GM12892 (cell line): ENCODE measurements around the gene PTGES3L.
"Not testable (repeated sequence)": the region's sequence is repeated elsewhere in the genome, so short reads cannot be mapped to it uniquely, and the experiment has no call there.

ENCODE experiments used
- DNase-seq: peaks from one replicate; pipeline ENCODE4 v3.0.0; 2011; ENCODE audit not compliant: insufficient read length
- FAIRE-seq: peaks from 2 replicates; lab custom pipeline; 2011; peaks lifted over from hg19 to GRCh38; lab: Jason Lieb, UNC
- POLR2A ChIP-seq: IDR thresholded peaks from 2 replicates; pipeline ENCODE4 v1.6.1; 2011; ENCODE audit warnings: low read depth, low read length, control low read depth
- POLR2AphosphoS5 ChIP-seq: IDR thresholded peaks from 2 replicates; pipeline ENCODE4 v1.6.1; 2011; ENCODE audit warnings: low read depth, low read length, control low read depth
- TAF1 ChIP-seq: IDR thresholded peaks from 2 replicates; pipeline ENCODE4 v1.6.1; 2011; ENCODE audit warnings: low read depth, mild to moderate bottlenecking, control low read depth, low read length, borderline replicate concordance

The PTGES3L gene

DNA sequence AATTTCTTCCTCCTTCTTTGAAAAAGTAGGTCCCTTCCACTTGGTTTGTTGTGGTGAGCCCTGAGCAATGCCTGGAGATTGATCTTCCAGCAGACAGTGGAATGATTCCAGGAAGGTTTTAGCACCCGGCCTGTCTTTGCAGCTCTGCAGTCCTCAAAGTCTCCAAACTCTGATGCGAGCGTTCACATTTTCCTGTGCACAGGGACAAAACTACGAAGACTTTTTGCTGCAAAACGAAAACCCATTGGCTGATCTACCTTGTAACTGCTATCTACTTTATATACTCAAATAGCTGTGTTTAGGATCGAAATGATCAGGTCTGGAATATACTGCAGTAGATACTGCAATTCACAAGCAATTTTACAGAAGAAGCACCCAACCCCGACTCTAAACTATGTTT, 57.6 kb downstream of the PTGES3L start:
- no peak for FAIRE-seq
- no peak for DNase-seq
- TF ChIP-seq POLR2AphosphoS5 (no peak), TAF1 (no peak), POLR2A (no peak)

DNA sequence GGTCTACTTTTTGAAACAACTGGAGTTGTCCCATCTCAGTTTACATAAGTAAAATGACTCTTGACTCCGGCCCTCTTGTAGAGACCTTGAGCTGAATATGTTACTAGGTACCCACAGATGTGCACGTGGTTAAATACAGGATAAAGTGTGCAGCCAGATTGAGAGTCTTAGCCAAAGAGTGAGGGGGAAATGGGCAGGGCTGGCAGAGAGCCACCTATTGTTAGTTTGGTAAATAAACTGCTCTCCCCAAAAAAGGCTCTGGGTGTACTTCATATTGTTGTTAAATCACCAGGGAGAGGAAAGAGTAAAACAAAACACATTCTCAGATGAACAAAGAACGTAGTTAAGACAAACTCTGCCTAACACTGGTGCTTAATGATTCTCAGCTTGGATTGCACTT, 59.0 kb downstream of the PTGES3L start:
- no peak for DNase-seq
- FAIRE-seq = no peak
- TF ChIP-seq TAF1 (no peak), POLR2A (no peak), POLR2AphosphoS5 (no peak)

DNA sequence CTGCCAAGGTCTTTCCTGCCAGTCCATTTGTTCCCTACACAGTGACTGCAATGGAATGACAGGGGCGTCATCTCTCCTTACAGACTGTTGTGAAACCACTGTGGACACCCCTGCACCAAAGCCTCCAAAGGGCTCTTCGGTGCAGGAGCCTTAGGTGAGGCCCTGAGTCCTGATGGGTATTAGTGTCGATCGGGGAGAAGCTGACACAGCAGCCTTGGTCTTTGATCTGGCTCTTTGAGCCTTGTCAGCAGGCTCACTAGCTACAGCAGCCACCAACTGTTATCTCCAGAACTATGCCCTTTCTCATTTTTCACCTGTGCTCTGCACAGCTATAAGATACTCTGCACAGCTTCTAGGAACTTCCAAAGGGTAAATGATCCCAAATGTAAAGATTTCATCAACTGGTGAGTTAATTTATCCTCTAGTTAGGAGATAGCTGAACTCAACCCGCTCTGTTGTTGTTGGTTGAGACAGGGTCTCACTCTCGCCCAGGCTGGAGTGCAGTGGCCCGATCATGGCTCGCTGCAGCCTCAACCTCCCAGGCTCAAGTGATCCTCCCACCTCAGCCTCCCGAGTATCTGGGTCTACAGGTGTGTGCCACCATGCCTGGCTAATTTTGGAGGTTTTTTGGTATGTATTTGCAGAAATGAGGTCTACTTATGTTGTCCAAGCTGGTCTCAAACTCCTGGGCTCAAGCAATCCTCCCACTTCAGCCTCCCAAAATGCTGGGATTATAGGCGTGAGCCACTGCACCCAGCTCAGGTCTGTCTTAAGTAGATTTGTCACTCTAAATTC, 59.6 kb downstream of the PTGES3L start:
- TF ChIP-seq POLR2A = no peak
- no peak for TF ChIP-seq TAF1
- TF ChIP-seq POLR2AphosphoS5 = no peak

DNA sequence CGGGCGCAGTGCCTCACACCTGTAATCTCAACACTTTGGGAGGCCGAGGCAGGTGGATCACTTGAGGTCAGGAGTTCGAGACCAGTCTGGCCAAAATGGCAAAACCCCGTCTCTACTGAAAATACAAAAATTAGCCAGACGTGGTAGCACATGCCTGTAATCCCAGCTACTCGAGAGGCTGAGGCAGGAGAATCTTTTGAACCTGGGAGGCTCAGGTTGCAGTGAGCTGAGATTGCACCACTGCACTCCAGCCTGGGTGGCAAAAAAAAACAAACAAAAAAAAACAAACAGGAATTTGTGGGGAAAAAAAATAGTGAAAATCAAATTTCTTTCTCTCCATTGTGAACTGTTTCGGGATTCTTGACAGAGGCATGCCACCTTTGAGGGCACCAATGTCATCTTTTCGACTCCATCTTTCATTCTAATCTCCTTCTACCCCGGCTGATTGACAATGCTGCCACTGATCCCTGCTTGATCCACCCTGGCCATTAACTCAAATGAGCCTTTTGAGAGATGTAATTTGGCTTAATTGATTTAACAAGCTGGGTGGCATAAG, 60.3 kb downstream of the PTGES3L start:
- FAIRE-seq, DNase-seq: not testable (repeated sequence)

More for the DNA sequence above, 59.6 kb downstream of the PTGES3L start:
- FAIRE-seq (no peak), DNase-seq (no peak)

DNA sequence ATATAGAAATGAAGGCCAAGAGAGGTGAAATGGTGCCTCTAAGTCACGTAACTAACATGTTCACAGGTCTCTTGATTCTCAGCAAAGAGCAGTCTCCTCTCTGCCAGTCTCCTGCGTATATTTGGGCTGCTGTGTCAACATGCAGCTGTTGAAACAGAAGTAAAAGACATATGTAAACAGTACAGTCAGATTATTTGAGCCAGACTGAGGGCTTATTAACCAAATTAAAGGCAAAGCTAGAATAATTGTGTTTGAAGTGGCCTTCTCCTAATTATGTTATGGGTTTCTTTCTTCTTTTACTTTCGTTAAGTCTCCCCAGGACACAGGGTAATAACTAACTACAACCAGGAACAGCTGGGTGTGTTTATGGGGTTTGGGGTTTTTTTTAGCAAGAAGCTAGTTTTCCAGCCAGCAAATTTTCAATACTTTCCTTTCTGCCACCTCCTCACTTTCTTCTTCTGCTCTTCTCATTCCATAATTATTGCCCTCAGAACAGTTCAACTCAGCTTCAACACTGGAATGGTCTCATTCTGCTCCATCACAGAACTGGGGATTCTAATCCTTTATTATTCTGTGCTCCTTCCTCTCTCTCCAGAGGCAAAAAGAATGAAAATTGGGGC, 60.9 kb downstream of the PTGES3L start:
- TF ChIP-seq TAF1 (no peak), POLR2A (no peak), POLR2AphosphoS5 (no peak)
- FAIRE-seq (no peak), DNase-seq (no peak)
